Activated CD4-positive, alpha-beta T cell treated with anti-CD3 and anti-CD28 coated beads, Interleukin-2, amount 10 ng/mL, durations not matched to agents 24 days and 14 days (primary cell): ENCODE data around the gene MAT1A. TPM values are rescaled to one million over a fixed set of nuclear protein-coding genes. Genes with fewer than 3 reads are reported as not detected.
"Not testable (repeated sequence)": the region's sequence is repeated elsewhere in the genome, so short reads cannot be mapped to it uniquely, and the experiment has no call there.

ENCODE experiments used
- DNase-seq: peaks from one replicate; pipeline ENCODE4 v3.0.0; 2022
- H3K27ac Mint-ChIP-seq: one replicate; pipeline ENCODE4 v1.8.0; 2022; ENCODE audit warnings: mild to moderate bottlenecking, mixed read lengths
- H3K27me3 Mint-ChIP-seq: one replicate; pipeline ENCODE4 v1.8.0; 2022; ENCODE audit warnings: mixed read lengths
- H3K36me3 Mint-ChIP-seq: one replicate; pipeline ENCODE4 v1.8.0; 2022; ENCODE audit warnings: low read depth, mild to moderate bottlenecking, mixed read lengths
- H3K4me1 Mint-ChIP-seq: one replicate; pipeline ENCODE4 v1.8.0; 2021; ENCODE audit warnings: mixed read lengths
- H3K4me3 Mint-ChIP-seq: one replicate; pipeline ENCODE4 v1.8.0; 2022; ENCODE audit warnings: mild to moderate bottlenecking, moderate library complexity, mixed read lengths
- H3K9me3 Mint-ChIP-seq: one replicate; pipeline ENCODE4 v1.8.0; 2021; ENCODE audit warnings: mixed read lengths
- intact Hi-C: fragments of 100-400 bp; cut with micrococcal nuclease; formaldehyde crosslinking; loops from one replicate; pipeline ENCODE4 v1.15.1; 2023
- total RNA-seq: library from RNA; stranded (reverse); gene quantifications from 2 replicates; pipeline ENCODE4 v1.2.3, GENCODE V29; 2022

Gene MAT1A
- total RNA-seq, 1 donor from 2014 or later = not detected

DNA sequence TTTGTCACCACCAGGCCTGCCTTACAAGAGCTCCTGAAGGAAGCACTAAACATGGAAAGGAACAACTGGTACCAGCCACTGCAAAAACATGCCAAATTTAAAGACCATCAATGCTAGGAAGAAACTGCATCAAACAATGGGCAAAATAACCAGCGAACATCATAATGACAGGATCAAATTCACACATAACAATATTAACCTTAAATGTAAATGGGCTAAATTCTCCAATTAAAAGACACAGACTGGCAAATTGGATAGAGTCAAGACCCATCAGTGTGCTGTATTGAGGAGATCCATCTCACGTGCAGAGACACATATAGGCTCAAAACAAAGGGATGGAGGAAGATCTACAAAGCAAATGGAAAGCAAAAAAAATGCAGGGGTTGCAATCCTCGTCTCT lies 16.5 kb upstream of the MAT1A start:
- H3K36me3 Mint-ChIP-seq, H3K27me3 Mint-ChIP-seq, H3K4me3 Mint-ChIP-seq, intact Hi-C loops, H3K4me1 Mint-ChIP-seq, DNase-seq, H3K27ac Mint-ChIP-seq: not testable (repeated sequence)
- H3K9me3 Mint-ChIP-seq = peaks cover 15% of the 10 kb centered on the region

DNA sequence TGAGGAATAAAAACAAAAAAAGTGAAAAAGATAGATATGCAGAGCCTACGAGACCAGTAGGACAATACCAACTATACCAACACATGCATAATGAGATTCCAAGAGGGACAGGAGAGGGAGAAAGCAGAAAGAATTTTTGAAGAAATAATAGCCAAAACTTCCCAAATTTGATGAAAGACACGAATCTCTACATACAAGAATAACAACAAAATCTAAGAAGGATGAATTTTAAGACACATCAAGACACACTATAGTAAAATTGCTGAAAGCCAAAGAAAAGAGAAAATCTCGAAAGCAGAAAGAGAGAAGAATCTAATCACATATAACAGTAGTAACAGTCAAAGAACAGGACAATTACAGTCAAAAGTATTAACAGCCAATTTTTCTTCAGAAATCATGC lies 7.5 kb upstream of the MAT1A start:
- Mint-ChIP-seq H3K4me3 (no peak overlapping the region), H3K9me3 (peaks cover 7% of the 10 kb centered on the region), H3K36me3 (no peaks in the 10 kb centered on the region), H3K4me1 (no peaks in the 10 kb centered on the region), H3K27me3 (peaks cover 4% of the 10 kb centered on the region), H3K27ac (no peak overlapping the region)
- DNase-seq = no peak
- intact Hi-C loops = no loop called here

DNA sequence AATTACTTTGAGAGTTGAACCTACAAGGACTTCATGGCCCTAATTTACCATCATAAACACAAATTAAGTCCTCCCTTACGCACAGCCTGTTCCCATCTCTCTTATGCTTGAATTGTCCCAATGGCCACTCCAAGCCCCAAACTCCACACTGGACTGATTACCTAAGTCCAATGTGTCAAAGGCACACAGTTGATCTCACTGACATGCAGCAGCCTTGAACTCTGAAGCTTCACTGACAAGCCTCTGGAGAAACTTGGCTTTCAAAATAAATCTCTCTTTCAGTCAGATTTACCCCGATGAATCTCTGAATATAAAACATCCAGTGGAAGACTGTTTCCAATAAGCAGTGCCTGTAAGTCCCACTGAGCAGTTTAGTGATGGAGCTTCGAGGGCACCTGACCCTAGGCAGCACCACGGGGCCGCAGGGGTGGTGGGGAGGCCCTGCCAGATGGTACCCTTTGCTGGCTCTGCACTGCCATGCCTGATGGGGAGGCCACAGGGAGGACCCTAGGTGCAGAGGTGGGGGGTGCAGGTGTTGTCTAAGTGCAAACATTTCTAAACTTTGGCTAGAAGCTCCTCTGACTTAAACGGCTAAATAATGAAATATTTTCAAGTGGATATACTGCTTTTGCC lies 3.3 kb upstream of the MAT1A start:
- no peaks in the 10 kb centered on the region for H3K36me3 Mint-ChIP-seq
- intact Hi-C loops = no loop called here
- no peak overlapping the region for H3K27ac Mint-ChIP-seq
- H3K27me3 Mint-ChIP-seq = peaks cover 12% of the 10 kb centered on the region
- H3K4me3 Mint-ChIP-seq = no peak overlapping the region
- H3K4me1 Mint-ChIP-seq = no peaks in the 10 kb centered on the region
- H3K9me3 Mint-ChIP-seq = peaks cover 4% of the 10 kb centered on the region
- peak; percentile 30 for DNase-seq

DNA sequence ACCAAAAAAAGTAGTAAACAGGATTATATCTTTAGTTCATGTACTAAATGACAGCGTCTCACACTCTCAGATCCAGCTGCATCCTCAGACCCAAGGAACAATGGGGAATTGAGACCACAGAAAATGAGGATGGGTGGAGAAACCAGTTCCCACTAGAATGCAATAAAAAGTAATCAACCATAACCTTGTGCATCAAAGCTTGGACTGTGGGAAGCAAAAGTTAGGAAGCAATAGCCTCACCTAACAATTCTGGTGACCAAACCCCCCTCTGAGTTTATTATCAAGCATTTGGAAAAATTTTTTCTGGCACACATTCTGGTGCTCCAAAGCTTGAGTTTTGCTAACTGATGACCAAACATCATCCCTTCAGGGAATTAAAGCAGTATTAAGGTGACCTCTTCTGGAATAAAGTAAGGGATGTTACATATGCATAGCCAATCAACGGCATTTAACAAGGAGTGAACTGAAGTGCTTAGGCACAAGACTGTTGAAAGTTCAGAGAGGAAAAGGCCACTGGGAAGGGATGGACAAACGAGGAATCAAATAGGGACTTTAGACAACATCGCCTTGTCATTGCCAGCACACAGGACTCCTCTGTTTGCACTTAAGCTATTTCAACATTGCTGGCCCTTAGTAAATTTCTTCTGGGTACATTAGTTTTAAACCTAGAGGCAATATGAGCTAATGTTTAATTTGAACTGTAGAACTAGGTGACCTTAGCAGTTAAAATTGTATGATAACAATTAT lies 1.2 kb upstream of the MAT1A start:
- no peak for DNase-seq
- H3K9me3 Mint-ChIP-seq = no peaks in the 10 kb centered on the region
- peaks cover 16% of the 10 kb centered on the region for H3K27me3 Mint-ChIP-seq
- no peaks in the 10 kb centered on the region for H3K36me3 Mint-ChIP-seq
- no peak overlapping the region for H3K27ac Mint-ChIP-seq
- no peaks in the 10 kb centered on the region for H3K4me1 Mint-ChIP-seq
- intact Hi-C loops = no loop called here
- no peak overlapping the region for H3K4me3 Mint-ChIP-seq

DNA sequence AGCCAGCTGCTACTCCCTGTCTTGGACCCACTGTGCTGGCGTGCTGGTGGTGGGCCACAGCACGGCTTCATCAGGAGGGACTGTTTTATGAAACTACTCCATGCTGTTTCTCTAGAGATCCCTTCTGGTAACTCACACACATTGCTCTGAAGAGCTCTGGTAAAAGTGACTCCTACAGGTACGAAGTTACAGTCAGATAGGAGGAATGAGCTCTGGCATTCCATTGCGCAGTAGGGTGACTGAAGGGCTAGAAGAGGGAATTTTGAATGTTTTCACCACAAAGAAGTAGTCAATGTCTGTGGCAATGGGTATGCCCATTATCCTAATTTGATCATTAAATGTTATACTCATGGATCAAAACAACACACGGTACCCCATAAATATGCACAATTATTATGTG lies 609 bp downstream of the MAT1A start:
- H3K4me3 Mint-ChIP-seq = no peak overlapping the region
- intact Hi-C loops = no loop called here
- H3K9me3 Mint-ChIP-seq = no peaks in the 10 kb centered on the region
- DNase-seq = no peak
- peaks cover 19% of the 10 kb centered on the region for H3K27me3 Mint-ChIP-seq
- H3K27ac Mint-ChIP-seq = no peak overlapping the region
- no peaks in the 10 kb centered on the region for H3K4me1 Mint-ChIP-seq
- H3K36me3 Mint-ChIP-seq = no peaks in the 10 kb centered on the region

DNA sequence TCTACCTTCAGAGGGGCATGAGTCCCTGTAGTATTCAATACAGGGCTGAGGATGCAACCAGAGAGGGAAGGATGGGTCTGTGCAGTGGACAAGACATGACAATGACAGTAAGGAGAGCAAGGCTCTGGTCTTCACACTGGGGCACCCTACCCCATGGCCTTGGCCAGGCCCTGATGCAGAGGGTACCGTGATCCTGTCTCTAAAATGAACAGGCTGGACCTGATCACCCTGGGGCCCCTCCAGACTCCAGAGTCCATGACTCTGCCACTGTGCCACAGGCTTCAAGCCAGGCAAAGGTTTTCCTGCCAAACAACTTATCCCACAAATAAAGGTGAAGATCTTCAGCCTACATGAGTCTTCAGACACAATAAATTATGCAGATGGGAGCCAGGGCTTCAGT lies 4.9 kb downstream of the MAT1A start:
- no peaks in the 10 kb centered on the region for H3K4me1 Mint-ChIP-seq
- H3K4me3 Mint-ChIP-seq = no peak overlapping the region
- H3K27ac Mint-ChIP-seq = no peak overlapping the region
- no peak for DNase-seq
- H3K9me3 Mint-ChIP-seq = no peaks in the 10 kb centered on the region
- intact Hi-C loops = no loop called here
- H3K27me3 Mint-ChIP-seq = peaks cover 9% of the 10 kb centered on the region
- no peaks in the 10 kb centered on the region for H3K36me3 Mint-ChIP-seq

DNA sequence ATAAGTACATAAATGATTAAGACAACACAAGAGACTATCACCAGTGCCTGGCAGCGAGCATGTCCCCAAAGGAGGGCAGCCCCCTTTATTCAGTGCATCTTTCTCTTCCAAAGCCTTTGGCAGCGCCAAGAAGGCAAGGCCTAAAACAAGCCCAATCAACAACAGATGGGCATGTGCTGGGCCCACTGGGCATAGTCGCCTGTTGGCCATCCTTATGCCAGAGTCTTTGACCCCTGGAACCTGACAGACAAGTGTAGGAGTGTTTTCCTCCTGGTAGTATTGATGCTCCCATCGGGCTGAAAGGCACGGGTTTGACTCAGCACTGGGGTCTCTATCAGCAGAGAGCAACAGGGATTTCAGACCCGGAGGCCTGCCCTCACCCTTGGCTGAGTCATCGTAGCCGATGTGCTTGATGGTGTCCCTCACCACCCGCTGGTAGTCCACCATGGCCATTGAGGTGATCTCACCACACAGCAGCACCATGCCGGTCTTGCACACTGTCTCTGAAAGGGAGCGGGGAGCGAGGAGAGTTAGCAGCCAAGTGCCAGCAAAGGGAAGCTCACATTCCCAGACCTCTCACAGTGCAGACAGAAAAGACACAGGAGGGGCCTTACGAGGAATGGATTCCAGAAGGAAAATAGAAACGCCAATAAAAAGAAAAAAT lies 5.8 kb downstream of the MAT1A start:
- intact Hi-C loops = no loop called here
- Mint-ChIP-seq H3K36me3 (no peaks in the 10 kb centered on the region), H3K27ac (no peak overlapping the region), H3K27me3 (peaks cover 7% of the 10 kb centered on the region), H3K4me1 (no peaks in the 10 kb centered on the region), H3K4me3 (no peak overlapping the region), H3K9me3 (no peaks in the 10 kb centered on the region)
- no peak for DNase-seq

DNA sequence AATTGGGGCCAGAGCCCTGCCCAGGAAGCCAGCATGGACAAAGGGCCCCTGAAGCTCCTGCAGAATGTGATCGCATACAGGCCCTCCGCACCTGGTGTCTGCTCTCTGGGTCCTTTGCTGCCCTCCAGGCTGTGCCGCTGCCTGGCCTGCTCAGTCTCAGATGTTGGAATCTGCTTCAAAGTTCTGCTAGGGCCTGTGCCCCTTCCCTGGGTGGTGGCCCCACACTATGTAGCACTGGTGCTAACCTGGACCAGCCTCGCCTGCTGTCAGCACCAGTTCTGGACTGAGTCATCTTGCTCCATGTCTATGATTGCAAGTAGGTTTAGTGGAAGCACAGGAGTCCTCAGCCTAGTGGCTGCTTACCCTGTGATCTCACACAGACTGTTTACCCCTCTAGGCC lies 6.3 kb downstream of the MAT1A start:
- Mint-ChIP-seq H3K36me3 (no peaks in the 10 kb centered on the region), H3K27ac (no peak overlapping the region), H3K9me3 (no peaks in the 10 kb centered on the region), H3K27me3 (peaks cover 7% of the 10 kb centered on the region), H3K4me3 (no peak overlapping the region), H3K4me1 (no peaks in the 10 kb centered on the region)
- intact Hi-C loops = no loop called here
- DNase-seq = no peak

DNA sequence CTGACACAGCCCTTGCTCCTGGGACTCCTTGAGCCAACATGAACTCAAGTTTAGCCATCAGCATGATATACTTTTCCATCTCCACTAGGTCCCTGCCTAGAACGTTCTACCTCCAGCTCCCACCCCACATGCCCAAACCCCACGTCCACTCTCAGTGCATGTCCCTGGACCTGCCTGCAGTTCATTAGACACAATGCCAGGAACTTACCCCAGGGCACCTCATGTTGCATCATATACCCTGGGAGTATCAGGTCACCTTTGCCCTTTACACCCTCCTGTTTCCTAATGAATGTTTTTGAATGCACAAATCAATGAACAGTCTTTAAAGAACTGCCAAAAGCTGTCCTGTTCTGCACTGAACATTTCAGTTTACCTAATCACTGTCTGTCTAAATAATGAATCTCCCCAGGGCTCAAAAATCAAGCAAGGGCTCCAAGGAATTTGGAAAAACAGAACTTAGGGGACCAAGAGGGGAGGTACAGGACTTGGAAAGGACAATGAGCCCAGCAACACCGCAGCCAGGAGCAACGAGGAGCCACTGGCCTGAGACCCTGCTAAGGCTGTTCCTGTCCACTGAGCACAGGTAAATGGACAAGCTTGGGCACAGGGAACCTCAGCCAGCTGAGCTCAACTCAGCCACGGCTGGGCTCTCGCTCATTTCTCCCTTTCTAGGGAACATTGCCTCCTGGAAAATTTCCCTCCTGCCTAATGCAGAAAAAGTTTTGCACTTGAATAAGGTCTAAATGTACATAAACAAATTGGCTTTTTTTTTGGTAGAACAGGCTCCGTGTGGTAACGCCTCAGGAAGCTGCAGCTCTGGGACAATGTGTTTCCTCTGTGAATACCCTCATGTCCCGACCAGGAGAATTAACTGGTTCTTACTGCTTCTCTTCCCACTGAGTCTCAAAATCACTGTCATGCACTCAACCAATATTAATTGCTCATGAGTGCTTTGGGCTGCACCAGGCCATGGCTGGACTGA lies 7.4 kb downstream of the MAT1A start:
- intact Hi-C loops = no loop called here
- Mint-ChIP-seq H3K4me3 (no peak overlapping the region), H3K27me3 (peaks cover 7% of the 10 kb centered on the region), H3K27ac (no peak overlapping the region), H3K9me3 (no peaks in the 10 kb centered on the region), H3K4me1 (no peaks in the 10 kb centered on the region), H3K36me3 (no peaks in the 10 kb centered on the region)
- no peak for DNase-seq

DNA sequence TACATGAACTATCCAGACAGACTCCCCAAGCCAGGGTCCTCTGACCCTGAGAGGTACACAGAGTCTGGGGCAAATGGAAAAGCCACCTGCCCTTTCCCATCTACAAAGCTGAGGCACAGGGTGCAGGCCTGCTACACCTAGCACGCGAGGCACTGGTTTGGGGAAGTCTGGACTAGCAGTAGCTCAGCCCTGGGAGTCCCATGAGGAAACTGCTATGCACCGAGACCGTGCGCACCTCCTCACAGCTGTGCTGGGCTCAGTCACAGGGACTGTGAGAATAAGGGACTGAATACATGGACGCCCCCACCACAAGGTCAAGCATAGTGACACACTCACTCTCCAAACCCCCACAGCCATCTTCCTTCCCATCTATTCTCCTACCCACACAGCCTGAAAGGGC lies 8.2 kb downstream of the MAT1A start:
- Mint-ChIP-seq H3K9me3 (no peaks in the 10 kb centered on the region), H3K27me3 (peaks cover 6% of the 10 kb centered on the region), H3K36me3 (no peaks in the 10 kb centered on the region), H3K4me3 (no peak overlapping the region), H3K4me1 (no peaks in the 10 kb centered on the region), H3K27ac (no peak overlapping the region)
- intact Hi-C loops = no loop called here
- DNase-seq = no peak

DNA sequence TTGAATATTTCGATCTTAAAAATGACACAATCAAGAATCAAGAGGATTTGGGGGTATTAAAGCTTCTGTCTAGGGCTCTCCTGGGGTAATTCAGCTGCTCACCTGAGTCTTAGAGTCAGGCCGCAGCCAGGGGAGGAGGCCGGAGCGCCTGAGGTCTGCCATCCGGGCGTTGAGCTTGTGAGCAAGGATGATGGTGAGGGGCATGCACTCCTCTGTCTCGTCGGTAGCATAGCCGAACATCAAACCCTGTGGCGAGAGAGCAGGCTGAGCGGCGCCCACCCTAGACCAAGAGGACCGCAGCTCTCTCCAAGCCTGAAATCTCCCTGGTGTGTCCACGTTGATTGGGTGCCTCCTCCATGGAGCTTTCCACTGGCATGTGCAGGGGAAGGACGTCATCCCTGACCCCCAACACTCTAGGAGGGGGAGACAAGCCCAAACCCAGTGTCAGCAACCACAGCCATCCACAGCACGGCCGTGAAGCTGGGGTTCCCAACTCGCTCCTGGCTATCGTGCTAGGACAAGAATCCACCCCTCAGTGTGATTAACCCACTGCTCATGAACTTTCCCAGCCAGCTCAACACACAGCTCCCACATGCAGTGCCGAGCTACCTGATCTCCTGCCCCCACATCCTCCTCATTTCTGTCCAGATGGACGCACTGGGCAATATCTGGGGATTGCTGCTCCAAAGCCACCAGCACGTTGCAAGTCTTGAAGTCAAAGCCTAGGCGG lies 9.2 kb downstream of the MAT1A start:
- no peaks in the 10 kb centered on the region for H3K36me3 Mint-ChIP-seq
- no peak overlapping the region for H3K27ac Mint-ChIP-seq
- no peak for DNase-seq
- no peaks in the 10 kb centered on the region for H3K9me3 Mint-ChIP-seq
- H3K4me3 Mint-ChIP-seq = no peak overlapping the region
- intact Hi-C loops = no loop called here
- peaks cover under 1% of the 10 kb centered on the region for H3K27me3 Mint-ChIP-seq
- no peaks in the 10 kb centered on the region for H3K4me1 Mint-ChIP-seq

DNA sequence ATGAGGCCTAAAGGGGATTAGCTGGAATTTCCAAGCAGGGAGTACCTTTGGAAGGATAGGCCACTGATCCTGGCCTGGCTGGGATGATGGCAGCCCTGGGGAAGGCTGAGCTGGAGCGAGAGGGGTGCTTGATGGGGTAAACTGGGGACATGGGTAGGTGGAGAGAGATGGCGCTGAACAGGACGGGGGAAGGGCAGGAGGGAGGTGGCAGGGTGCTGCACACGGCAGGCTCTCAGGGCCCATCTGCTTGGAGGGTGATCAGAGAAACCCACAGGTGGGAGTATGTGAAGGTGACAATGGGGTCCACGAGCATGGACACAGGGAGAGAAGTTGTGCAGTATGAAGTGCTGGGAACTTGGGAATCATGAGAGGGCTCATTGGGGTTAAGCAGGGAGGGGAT lies 10.3 kb downstream of the MAT1A start:
- no peaks in the 10 kb centered on the region for H3K4me1 Mint-ChIP-seq
- H3K9me3 Mint-ChIP-seq = no peaks in the 10 kb centered on the region
- H3K27ac Mint-ChIP-seq = no peak overlapping the region
- H3K36me3 Mint-ChIP-seq = no peaks in the 10 kb centered on the region
- no peak for DNase-seq
- H3K27me3 Mint-ChIP-seq = no peaks in the 10 kb centered on the region
- H3K4me3 Mint-ChIP-seq = no peak overlapping the region
- intact Hi-C loops = no loop called here

DNA sequence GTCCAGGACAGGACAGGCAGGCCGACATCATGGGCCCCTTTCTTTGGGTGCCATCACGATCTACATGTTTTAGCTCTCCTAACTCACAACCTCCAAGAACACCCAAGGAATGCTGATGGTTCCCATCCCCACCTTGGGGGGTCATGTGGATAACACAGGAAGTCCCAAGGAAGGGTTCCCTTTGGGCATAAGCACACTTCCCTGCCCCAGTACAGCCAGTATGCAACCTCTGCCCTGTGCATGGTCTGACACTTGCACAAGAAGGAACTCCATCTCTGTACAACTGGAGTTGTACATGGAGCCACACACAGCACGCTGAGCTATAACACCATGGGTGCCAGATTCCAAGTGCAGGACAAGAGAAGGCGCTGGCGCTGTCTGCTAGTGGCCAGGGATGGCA lies 11.0 kb downstream of the MAT1A start:
- H3K27ac Mint-ChIP-seq = no peak overlapping the region
- no peaks in the 10 kb centered on the region for H3K27me3 Mint-ChIP-seq

More for the DNA sequence above, 11.0 kb downstream of the MAT1A start:
- no peaks in the 10 kb centered on the region for H3K4me1 Mint-ChIP-seq
- no peak for DNase-seq
- H3K36me3 Mint-ChIP-seq = no peaks in the 10 kb centered on the region
- H3K9me3 Mint-ChIP-seq = no peaks in the 10 kb centered on the region
- no peak overlapping the region for H3K4me3 Mint-ChIP-seq
- intact Hi-C loops = no loop called here
